HG03442 (cell line): Measurements from ENCODE around the gene CRYGA.

Experiments used
- ATAC-seq: cut with Tn5 transposase; IDR thresholded peaks from one replicate; pipeline ENCODE4 v1.9.1; 2021; ENCODE audit warnings: mild to moderate bottlenecking, moderate library complexity; ENCODE audit not compliant: unreplicated experiment

CRYGA gene

GRCh38 chr2:208163489-208163888 is at the start of gene CRYGA:
CRYGA (minus strand) TSS chr2:208163589; CDS start chr2:208163556, 33 bp downstream.
- no peak for ATAC-seq

DNA sequence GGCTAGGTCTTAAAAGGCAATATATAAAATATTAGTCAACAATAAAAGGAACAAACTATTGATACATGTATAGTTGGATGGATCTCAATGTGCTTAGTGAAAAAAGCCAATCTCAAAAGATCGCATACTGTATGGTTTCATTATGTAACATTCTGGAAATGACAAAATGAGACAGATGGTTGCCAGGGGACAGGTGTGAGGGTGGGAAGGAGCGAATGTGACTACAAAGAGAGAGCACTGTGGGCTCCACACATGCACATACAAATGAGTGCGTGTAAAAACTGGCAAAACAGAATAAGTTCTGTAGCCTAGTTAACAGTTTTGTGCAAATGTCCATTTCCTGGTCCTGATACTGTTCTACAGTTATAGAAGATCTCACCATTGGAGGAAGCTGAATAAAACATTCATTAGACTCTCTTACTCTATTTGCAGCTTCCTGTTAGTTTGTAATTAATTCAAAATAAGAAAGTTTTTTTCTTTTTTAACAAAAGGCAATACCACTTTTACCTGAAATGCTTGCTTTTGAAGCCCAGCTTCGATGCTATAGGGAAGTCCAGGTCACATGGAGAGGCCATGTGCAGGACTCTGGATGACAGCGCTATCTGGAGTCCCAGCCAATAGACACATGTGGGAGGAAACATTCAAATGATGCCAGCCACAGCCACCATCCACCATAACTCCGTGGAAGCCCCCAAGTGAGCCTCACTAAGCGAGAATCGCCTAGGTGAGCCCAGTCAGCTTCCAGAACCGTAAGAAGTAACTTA is 47.5 kb upstream of the CRYGA start:
- no peak for ATAC-seq

GRCh38 chr2:208208335-208209085 is 45.1 kb upstream of the CRYGA start:
- ATAC-seq = no peak

DNA sequence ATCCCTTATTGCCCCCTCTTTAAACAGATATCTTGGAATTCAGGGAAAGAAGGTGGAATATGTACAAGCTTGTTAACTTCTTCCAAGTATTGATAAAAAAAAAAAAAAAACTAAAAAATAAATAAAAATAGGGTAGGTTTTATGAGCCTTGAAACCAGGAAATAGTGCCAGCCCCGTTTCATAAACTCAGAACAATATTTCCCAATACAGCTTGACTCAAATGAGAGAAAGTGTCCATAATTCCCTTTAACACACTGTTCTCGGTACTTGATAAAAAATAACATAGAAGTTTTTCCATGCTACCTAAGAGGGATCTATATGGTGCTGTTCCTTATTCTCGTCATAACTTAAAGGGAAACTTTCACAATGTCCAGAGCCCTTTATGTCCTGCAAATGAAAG is 44.4 kb upstream of the CRYGA start:
- ATAC-seq = no peak

DNA sequence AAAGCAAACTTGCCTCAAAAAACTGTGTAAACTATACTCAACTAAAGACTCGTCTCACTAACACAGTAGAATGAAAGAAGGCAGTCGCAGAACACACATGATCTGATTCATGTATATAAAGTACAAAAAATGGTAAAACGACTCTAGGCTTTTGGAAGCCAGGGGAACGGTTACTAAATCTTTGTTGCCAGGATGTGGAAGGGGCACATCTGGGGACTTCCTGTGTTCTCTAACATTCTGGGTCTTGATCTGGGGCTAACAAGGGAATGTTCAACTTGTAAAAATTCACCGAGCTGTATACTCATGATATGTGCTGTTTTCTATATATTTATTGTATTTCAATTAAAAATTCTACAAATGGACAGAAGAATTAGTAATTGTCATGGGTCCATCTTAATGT is 40.8 kb upstream of the CRYGA start:
- no peak for ATAC-seq

DNA sequence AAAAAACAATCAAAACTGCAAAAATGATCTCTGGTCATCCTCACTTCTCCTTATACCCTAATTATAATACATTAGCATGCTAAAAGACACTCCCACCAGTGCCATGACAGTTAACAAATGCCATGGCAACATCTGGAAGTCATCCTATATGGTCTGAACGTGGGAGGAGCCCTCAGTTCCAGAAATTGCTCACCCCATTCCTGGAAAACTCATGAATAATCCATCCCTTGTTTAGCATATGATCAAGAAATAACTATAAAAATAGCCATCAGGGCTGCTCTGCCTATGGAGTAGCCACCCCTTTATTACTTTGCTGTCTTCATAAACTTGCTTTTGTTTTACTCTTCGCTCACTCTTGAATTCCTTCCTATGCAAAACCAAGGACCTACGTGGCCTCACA is 32.1 kb upstream of the CRYGA start:
- ATAC-seq = no peak

- ATAC-seq = no peak
These were observed 29.3 kb upstream of the CRYGA start for GRCh38 chr2:208192611-208193236.

DNA sequence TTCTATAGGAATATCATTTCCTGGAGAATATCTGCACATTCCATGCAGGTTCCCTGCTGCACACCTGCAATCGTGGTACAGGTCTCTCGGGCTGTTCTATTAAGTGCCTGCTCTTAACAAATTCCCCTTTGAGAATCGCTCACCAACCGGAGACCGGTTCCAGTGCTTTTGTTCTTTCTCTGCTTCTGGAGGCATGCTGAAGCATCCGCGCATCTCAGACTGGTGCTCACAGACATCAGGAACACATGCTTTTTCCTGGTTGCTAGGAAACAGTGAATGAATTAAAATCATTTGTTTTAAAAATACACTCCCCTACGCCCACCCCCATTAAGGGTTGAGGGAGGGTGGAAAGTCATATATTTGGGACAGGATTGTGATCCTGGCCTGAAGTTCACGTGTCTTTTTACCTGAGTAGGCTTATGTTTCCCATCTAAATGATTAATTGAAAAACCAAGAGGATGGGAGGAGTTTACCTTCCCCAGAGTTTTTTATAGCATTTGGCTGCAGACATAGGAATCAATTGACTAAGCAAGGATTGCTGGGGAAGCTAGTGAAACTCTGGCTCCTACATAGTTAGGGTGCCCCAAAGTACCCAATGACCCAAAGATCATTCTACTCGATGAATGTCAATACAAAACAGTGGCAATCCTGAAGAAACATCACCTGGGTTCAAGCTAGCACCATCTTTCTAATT is 26.6 kb upstream of the CRYGA start, which contains the start of gene C2orf80:
C2orf80 (minus strand) TSS at position 221 of the 694 bp plus-strand sequence. CDS start 3,044 bp downstream, outside the sequence.
- ATAC-seq = no peak

DNA sequence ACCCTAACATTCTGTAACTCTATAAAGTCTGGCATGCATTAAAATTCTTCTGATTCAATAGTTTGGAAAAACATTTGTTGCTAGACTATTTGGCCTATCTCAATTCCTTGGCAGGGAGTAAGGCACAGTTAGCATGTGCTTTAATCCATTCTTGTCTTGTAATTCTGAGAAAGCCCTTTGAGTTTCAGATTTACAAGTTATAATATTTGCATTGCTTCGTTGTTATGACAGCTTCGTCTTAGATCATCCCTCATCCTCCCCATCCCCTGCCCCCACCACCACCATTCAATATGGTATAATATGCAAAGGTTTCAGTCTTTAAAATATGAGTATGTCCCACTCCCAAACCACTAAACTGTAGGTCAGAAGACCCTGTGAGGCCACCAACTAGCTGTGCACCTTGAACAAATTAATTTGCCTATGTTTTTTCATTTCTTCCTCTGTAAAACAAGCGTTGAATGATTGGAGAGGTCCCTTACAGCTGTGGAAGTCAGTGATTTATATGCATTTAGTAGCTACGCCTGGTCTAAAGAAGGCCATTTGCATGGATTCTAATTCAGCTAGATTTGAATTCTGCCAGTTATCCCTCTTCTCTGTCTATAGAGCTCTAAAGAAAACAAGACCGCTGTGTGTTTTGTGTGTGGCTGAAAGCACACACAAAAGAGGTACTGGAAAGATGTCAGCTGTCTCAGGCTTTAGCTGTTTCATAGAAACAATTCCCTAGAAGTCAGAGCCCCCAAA is 25.9 kb upstream of the CRYGA start:
- no peak for ATAC-seq

- no peak for ATAC-seq
These were observed 23.5 kb upstream of the CRYGA start for GRCh38 chr2:208186893-208187292.

- ATAC-seq = no peak
These were observed 23.1 kb upstream of the CRYGA start for GRCh38 chr2:208186465-208186864.

- ATAC-seq = no peak
These were observed 20.8 kb upstream of the CRYGA start for GRCh38 chr2:208183972-208184705.

- no peak for ATAC-seq
These were observed 20.1 kb upstream of the CRYGA start for GRCh38 chr2:208183526-208183925.

GRCh38 chr2:208182835-208183234 is 19.4 kb upstream of the CRYGA start:
- no peak for ATAC-seq

DNA sequence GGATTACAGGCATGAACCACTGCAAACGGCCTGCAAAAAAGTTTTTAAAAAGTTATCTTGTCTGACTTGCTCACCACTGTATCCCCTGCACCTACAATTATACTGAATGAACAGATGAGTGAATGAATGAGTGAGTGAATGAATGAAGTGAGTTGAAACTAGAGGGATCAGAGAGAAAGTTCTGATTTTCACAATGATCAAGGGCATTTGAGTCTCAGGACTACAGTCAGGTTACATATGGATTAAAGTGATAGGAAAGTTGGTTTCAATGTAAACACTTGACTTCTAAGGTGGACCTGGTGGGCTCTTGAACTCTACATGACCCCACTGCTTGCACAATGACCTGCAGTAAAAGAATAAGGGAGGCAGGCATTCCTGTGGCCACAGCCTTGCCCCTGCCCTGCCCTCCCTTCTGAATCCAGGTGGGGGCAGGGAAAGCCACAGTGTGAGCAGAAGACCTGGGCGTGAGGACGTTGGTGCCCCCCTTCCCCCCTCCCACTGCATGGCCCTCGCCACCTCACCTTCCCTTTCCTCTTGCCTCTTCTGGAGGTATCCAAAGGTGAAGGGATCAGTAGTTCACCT is 15.7 kb upstream of the CRYGA start:
- ATAC-seq = no peak

DNA sequence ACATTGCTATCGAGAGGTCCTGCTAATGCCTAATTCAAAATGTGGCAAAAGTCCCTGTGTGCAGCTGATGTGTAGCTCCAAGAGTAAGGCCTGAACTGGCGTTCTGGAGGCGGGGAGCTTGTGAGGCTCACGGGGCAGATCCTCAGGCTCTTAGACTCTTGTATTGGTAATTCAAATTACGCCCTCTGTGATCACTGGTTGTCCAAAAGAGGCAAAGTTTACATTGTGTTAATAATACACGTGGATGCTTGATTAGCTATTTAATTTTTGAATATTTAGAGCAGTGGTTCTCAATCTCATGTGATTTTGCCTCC is 12.4 kb upstream of the CRYGA start:
- ATAC-seq = no peak

GRCh38 chr2:208175069-208175839 is 11.9 kb upstream of the CRYGA start:
- peak; percentile 98 for ATAC-seq

GRCh38 chr2:208174144-208174543 is 10.8 kb upstream of the CRYGA start:
- no peak for ATAC-seq

DNA sequence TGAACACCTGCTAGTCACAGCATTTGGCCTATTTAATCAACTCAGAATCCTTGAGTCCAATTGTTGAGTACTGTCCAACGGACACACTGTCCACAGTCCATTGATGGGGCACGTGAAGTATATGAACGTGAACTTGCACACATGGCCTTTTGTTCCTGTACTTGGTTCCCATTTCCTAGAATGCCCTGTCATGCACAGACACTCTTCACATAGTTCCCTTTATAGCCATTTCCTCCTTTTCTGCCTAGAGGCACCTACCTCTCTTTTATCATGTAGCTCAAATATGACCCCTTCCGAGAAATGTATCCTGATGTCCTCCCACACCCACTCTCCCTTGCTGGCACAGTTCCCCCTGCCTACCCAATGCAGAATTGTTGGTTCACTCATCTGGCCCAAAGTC is 8.7 kb upstream of the CRYGA start:
- ATAC-seq = no peak
